GM19324 (cell line): ENCODE data around the gene DNAJC5.

ENCODE experiments used
- ATAC-seq: cut with Tn5 transposase; IDR thresholded peaks from one replicate; pipeline ENCODE4 v1.9.1; 2021; ENCODE audit warnings: mild to moderate bottlenecking, moderate library complexity; ENCODE audit not compliant: unreplicated experiment, low FRiP score

Gene DNAJC5

DNA sequence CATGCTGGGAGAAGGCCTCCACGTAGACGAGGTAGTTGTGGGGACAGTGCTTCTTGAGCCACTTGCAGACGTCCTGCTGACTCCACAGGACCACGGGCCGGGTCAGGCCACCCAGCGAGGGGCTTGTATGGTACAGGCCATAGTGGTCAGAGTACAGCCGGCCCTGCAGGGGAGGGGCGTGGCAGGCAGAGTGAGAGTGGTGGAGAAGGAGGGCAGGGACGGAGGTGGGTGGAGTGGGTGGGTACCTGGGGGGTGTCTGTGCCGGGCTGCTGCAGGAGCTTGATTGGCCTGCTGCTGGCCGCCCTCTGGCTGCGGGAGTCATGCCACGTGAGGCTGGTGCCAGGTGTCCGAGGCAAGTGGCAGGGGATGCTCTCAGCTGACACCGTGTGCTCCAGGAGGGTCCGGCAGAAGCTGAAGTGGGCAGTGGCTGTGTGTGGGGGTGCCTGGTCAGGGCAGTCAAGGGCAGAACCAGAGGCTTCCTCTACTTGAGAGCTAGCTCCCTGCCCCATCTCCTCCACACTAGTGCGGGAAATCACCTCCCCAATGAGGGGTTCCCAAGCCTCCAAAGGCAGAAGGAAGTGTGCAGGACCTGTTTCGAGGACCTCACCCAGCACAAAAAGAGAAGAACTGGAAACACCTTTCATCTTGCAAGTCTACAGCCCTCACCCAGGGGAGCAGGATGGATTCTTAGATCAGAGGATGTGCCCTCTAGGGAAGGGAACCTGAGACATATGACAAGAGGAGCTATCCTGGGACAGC lies 82.2 kb downstream of the DNAJC5 start:
- no peak for ATAC-seq

DNA sequence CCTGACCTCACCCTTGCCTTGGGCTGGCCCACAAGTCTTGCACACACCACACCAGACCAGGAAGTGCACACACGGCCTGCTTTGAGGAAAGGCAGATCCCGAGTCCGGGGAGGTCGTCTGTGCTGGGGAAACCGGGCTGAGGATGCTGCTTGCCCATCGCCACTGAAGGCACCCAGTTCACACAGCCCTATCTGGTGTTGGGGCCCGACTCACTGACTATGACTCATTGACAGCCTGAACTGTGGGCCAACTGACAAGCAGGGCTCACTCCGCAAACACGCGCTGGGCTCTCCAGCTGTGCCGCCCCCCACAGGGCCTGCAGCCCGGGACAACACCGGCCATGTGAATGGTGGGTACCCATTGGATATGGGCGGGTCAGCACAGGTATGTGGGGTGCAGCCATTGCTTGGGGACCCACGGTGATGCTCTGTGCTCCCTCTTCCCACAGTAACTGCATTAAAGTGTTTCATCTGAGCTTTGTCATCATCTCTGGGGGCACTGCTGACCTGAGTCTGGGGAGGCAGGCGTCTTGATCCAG lies 82.9 kb downstream of the DNAJC5 start:
- no peak for ATAC-seq

DNA sequence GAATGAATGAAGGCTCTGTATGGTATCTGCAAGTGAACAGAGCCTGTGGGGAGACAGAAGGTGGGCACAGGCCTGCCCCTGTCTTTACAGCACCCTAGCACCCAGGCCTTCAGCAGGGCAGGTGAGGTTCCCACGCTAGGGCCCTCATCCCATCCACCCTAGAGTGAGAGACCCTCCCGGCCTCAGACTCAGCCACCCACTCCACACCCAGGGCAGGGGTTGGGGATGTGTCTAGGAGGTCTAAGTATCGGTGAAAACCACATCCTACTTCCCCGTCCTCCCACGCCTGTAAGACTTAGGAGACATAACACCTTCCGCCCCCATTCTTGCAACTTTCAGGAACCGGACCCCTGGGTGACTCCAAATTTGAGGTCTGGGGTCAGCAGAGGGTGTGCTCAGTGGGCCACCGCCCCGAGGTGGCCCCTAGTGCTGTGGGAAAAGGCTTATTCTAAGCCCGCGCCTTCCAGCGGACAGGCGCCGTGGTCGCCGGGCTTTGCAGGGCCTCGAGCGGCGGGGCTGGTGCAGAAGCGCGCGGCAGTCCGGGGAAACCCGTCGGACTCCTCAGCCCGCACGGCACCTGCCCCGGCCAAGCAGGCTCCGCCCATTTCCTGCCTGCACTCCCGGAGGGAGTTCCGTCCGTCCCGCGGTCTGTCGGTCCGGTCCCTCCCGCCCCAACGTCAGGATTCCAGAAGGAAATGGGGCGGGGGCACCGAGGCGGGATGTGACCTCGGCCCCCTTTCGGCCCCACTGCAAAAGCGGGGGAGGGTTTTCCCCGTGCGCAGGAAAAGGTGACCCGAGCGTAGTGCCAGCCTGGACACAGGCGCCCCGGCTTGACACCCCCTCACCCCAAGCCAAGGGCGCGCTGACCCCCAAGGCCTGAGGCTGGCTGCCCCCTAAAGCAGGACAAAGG lies 83.6 kb downstream of the DNAJC5 start:
- no peak for ATAC-seq

DNA sequence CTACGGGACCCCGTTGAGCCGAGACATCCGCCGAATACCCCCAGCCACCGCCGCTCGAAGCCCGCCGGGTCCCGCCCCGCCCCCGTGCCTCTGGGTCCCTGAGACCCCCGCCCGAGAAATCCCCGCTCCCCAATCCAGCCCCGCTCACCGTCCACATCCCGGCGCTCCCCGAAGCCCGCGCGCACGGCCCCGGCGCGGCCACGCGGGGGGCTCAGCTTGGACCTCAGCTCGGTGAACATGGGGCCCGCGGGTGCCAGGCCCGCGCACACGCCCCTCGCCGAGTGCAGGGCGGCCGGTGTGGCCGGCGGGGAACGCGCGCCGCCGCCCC lies 84.3 kb downstream of the DNAJC5 start:
- no peak for ATAC-seq

DNA sequence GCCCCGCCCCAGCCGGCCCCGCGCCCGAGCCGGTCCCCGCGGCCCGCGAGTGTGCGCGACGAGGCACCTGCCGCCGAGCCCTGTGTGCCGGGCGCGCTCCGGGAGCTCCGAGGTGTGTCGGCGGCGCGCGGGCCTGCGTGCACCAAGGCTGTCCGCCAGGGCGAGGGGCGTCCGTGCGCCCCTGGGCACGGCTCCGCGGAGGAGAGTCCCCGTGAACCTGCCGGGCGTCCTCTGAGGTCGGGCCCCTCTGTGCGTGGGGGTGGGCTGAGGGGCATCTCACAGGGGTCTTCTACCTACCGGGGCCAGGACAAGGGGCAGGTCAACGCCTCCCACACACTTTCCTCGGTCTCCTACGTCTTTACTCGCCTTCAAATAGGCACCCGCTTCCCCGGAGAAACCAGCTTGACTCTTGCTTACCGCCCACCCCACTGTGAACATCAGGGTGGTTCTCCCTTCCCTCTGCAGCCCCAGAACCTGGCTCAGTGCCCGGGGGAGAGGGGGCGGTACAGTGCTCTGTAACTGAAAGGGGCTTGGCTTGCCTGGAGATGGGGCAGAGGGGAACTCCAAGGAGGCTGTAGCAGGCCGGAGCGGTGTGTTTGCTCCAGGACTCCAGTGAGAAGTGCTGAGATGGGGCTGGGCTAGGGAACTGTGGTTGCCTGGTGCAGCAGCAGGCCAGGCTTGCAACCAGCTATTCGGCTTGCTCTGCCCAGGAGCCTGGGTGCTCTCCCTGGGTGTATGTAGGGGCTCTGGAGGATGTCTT lies 84.8 kb downstream of the DNAJC5 start, which contains the start of gene SAMD10:
Gene SAMD10, minus strand, starts transcription at position 86 of the 760 bp plus-strand sequence. CDS start 175 bp downstream, outside the sequence.
- peak; percentile 19 for ATAC-seq

DNA sequence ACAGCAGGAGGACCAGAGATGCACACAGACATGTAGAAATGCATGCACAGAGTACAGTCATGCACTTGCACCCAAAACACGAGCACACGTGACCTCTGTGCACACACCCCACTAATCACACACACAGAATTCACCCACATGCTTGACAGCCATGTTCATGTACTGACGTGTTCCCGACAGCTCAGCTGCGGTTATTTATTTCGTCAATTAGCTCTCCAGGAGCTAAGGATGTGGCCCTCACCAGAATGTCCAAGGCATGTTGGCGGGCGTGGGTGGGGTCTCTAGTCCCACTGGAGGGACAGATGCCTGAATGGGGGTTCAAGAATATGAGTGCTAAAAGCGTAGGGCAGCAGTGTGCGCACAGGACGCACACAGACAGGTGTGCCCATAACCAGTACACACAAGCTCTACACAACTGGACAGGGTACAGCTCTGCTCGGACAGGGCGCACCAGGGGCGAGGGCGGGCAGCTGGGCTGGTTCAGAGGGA lies 85.4 kb downstream of the DNAJC5 start:
- peak; percentile 5 for ATAC-seq

DNA sequence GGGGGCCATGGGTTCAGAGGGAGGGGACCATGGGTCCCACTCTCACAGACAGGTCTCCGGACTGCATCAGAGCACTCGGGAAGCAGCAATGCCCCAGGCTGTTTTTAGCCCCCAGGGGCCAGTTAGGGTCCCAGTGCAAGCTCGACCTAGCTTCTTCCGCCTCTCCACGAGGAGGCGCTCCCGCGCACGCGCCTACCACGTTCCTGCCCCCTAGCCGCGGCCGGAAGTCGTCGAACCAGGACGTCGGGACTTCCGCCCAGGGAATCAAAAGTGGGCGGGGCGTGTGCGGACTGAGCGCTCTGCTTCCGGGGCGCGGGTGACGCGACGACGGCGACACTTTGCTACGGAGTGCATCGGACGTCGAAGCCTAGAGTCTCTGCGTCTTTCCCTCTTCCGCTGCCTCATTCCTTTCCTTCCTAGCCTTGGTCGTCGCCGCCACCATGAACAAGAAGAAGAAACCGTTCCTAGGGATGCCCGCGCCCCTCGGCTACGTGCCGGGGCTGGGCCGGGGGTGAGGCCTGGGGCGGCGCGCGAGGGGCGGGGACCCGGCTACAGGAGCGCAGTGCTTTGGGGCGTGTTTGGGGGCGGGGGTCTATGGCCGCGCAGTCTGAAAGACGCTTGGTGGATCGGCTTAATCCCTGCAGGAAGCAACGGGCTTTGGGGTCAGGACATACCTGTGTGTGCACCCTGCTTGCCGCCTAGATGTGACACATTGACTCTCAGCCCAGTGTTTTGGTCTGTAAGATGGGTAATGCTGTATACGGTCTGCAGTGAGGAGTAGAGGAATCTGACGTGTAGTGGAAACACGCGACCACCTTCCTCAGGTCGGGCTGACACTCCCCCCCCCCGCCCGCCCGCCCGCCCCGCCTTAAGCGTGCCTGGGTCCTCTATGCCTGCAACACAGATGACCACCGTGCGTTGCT lies 86.1 kb downstream of the DNAJC5 start, which contains the start of gene PRPF6:
Gene PRPF6, plus strand, starts transcription at position 327 of the 923 bp plus-strand sequence. Its CDS starts 114 bp downstream, at position 441.
- ATAC-seq, result peak; percentile 71

DNA sequence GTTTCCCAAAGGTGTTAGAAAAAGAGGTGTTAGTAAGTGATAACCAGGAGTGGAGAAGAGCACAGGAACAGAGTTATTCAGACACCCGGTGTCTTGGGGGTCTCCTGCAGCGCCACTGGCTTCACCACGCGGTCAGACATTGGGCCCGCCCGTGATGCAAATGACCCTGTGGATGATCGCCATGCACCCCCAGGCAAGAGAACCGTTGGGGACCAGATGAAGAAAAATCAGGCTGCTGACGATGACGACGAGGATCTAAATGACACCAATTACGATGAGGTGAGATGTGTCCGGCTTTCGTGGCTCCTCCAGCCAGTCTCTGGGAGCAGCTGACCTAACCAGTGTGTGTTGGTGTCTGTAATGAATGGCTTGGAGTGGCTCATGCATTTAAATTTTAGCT lies 88.0 kb downstream of the DNAJC5 start:
- no peak for ATAC-seq
